IPS-11a (cell line): ENCODE data around the gene BOLA2B.
"Not testable (repeated sequence)": the region's sequence is repeated elsewhere in the genome, so short reads cannot be mapped to it uniquely, and the experiment has no call there.

Source experiments
- H3K4me3 ChIP-seq: one replicate; pipeline ENCODE4 v1.5.1; 2013; ENCODE audit warnings: low read depth, low read length, control low read depth

Gene BOLA2B

GRCh38 chr16:30193615-30194014 lies at the start of gene BOLA2B, which contains the start of gene SLX1A:
TSS of gene BOLA2B (minus strand) at chr16:30193666. CDS start at chr16:30193595, 71 bp downstream.
TSS of gene SLX1A (plus strand) at chr16:30193875. CDS start at chr16:30194085, 210 bp downstream.
- H3K4me3 ChIP-seq, result peak within 1 kb of the TSS; percentile 25

- not testable (repeated sequence) for H3K4me3 ChIP-seq
These were observed 23.6 kb upstream of the BOLA2B start for GRCh38 chr16:30217082-30217481.

GRCh38 chr16:30211414-30211813 lies 17.9 kb upstream of the BOLA2B start:
- not testable (repeated sequence) for H3K4me3 ChIP-seq

- H3K4me3 ChIP-seq, result not testable (repeated sequence)
These were observed 15.6 kb upstream of the BOLA2B start for GRCh38 chr16:30209032-30209431.

GRCh38 chr16:30207063-30207704 lies 13.7 kb upstream of the BOLA2B start:
- not testable (repeated sequence) for H3K4me3 ChIP-seq

- H3K4me3 ChIP-seq, result not testable (repeated sequence)
These were observed 12.8 kb upstream of the BOLA2B start for GRCh38 chr16:30206252-30206651.

GRCh38 chr16:30205541-30206236 lies 12.2 kb upstream of the BOLA2B start:
- peak overlapping the region; percentile 17 for H3K4me3 ChIP-seq

GRCh38 chr16:30199608-30200343 lies 6.3 kb upstream of the BOLA2B start:
- not testable (repeated sequence) for H3K4me3 ChIP-seq

- not testable (repeated sequence) for H3K4me3 ChIP-seq
These were observed 5.6 kb upstream of the BOLA2B start, which contains the start of gene SULT1A3 for GRCh38 chr16:30199049-30199448. TSS of gene SULT1A3 (plus strand) at chr16:30199255. CDS start at chr16:30200729, 1,474 bp downstream.

- H3K4me3 ChIP-seq, result not testable (repeated sequence)
These were observed 3.5 kb upstream of the BOLA2B start for GRCh38 chr16:30197001-30197400.

GRCh38 chr16:30194172-30194925 lies 883 bp upstream of the BOLA2B start:
- peak overlapping the region; percentile 25 for H3K4me3 ChIP-seq

- H3K4me3 ChIP-seq, result not testable (repeated sequence)
These were observed 368 bp downstream of the BOLA2B start for GRCh38 chr16:30193098-30193497.

- H3K4me3 ChIP-seq, result not testable (repeated sequence)
These were observed 2.3 kb downstream of the BOLA2B start for GRCh38 chr16:30191158-30191557.

- H3K4me3 ChIP-seq, result no peak overlapping the region
These were observed 5.4 kb downstream of the BOLA2B start for GRCh38 chr16:30187971-30188561.

GRCh38 chr16:30187556-30187865 lies 6.0 kb downstream of the BOLA2B start:
- no peak overlapping the region for H3K4me3 ChIP-seq

GRCh38 chr16:30186782-30187555 lies 6.5 kb downstream of the BOLA2B start:
- no peak overlapping the region for H3K4me3 ChIP-seq

- H3K4me3 ChIP-seq, result no peak overlapping the region
These were observed 7.1 kb downstream of the BOLA2B start for GRCh38 chr16:30186444-30186781.

- H3K4me3 ChIP-seq, result no peak overlapping the region
These were observed 7.6 kb downstream of the BOLA2B start for GRCh38 chr16:30185683-30186421.

GRCh38 chr16:30184891-30185682 lies 8.4 kb downstream of the BOLA2B start:
- H3K4me3 ChIP-seq, result no peak overlapping the region
